Testis (tissue), 5 donors: ENCODE measurements around the gene CNTNAP3B. TPM values are rescaled to one million over a fixed set of nuclear protein-coding genes. Genes with fewer than 3 reads are reported as not detected.
A peak's percentile ranks its signal among the peaks of the same experiment; 100 is the strongest.
"Not testable (repeated sequence)": the region's sequence is repeated elsewhere in the genome, so short reads cannot be mapped to it uniquely, and the experiment has no call there.

Experiments used
- DNase-seq: peaks from one replicate; pipeline ENCODE4 v3.0.0-alpha.2; 2019
- H3K27ac ChIP-seq, 2 donors: fragments of 200-600 bp; sonication (generic); one replicate each; pipeline ENCODE4 v1.5.1; 2019
- H3K27me3 ChIP-seq: fragments of 200-600 bp; sonication (generic); one replicate; pipeline ENCODE4 v1.5.1; 2019
- H3K36me3 ChIP-seq: fragments of 200-600 bp; sonication (generic); one replicate; pipeline ENCODE4 v1.5.1; 2017; ENCODE audit warnings: low read depth; ENCODE audit errors: missing control alignments
- H3K4me1 ChIP-seq: fragments of 200-600 bp; sonication (generic); one replicate; pipeline ENCODE4 v1.5.1; 2019
- H3K4me3 ChIP-seq, 2 donors: fragments of 200-600 bp; sonication (generic); one replicate each; pipeline ENCODE4 v1.5.1; 2017 to 2019
- H3K9me3 ChIP-seq: fragments of 200-600 bp; sonication (generic); one replicate; pipeline ENCODE4 v1.5.1; 2017
- WGBS, 2 donors: methylation state at CpG; one replicate each; pipeline ENCODE4 v1.1.5; 2018; 5-methylcytosine and 5-hydroxymethylcytosine counted together
- intact Hi-C: fragments of 100-400 bp; cut with DNase I; formaldehyde crosslinking; loops from one replicate; pipeline ENCODE4 v1.15.1; 2023; ENCODE audit warnings: low total_unique reads
- long read RNA-seq, 2 donors: transcript quantifications; one replicate each; lab custom pipeline, GENCODE V29; 2026
- polyA plus RNA-seq: library from polyadenylated mRNA; stranded (reverse); fragments of 350-450 nt; fragmentation: Illumina TruSeq; extraction: RNeasy Lipid Tissue Mini Kit (QIAGEN cat#74804); gene quantifications from one replicate; pipeline ENCODE4 v1.2.3, GENCODE V29; 2014; ENCODE audit warnings: low read depth, low replicate concordance; ENCODE audit not compliant: insufficient read depth
- total RNA-seq, 2 donors: library from RNA; depleted of rRNA; stranded (reverse); fragments of >200 nt; gene quantifications; one replicate each; pipeline ENCODE4 v1.2.3, GENCODE V29; 2016

The CNTNAP3B gene
- total RNA-seq (10 to 100 TPM; 26.2 to 40.8 TPM), polyA plus RNA-seq (5.9 TPM)
- long read RNA-seq, donor 1: 0 reads
- long read RNA-seq, donor 2: 0 reads

- H3K36me3 ChIP-seq, H3K27ac ChIP-seq, H3K9me3 ChIP-seq, H3K4me1 ChIP-seq, H3K27me3 ChIP-seq, intact Hi-C loops: not testable (repeated sequence)
- peak within 1 kb of the TSS in 1 of 2 donors; percentile 38 for H3K4me3 ChIP-seq
- DNase-seq: peak; percentile 44
- 1 to 20% methylated on average over 1 to 29 of the region's 72 CpGs for WGBS, 2 donors
Measured at GRCh38 chr9:42129073-42129729, at the start of gene CNTNAP3B. TSS of gene CNTNAP3B (minus strand) at chr9:42129426. CDS start at chr9:42129094, 332 bp downstream.

GRCh38 chr9:42160299-42160698 is 31.1 kb upstream of the CNTNAP3B start:
- DNase-seq, H3K4me1 ChIP-seq, H3K27ac ChIP-seq, H3K27me3 ChIP-seq, H3K9me3 ChIP-seq, H3K4me3 ChIP-seq, intact Hi-C loops, H3K36me3 ChIP-seq: not testable (repeated sequence)
- WGBS, 2 donors: 29% methylated on average over 1 of the region's 1 CpG; no CpG with 5 or more reads in 1 of the 2 donors

GRCh38 chr9:42127056-42127841 is 2.0 kb downstream of the CNTNAP3B start:
- H3K4me1 ChIP-seq, H3K36me3 ChIP-seq, H3K27ac ChIP-seq, H3K9me3 ChIP-seq, intact Hi-C loops, H3K27me3 ChIP-seq: not testable (repeated sequence)
- peak overlapping the region in 1 of 2 donors; percentile 24 for H3K4me3 ChIP-seq
- WGBS, 2 donors: 26 to 38% methylated on average over 12 of the region's 12 CpGs
- peak; percentile 20 for DNase-seq

GRCh38 chr9:42121007-42121406 is 8.2 kb downstream of the CNTNAP3B start:
- 62 to 67% methylated on average over 7 of the region's 7 CpGs for WGBS, 2 donors
- H3K36me3 ChIP-seq: not testable (repeated sequence)
- peak; percentile 40 for DNase-seq

GRCh38 chr9:42095929-42096328 is 33.3 kb downstream of the CNTNAP3B start:
- H3K4me1 ChIP-seq, H3K27me3 ChIP-seq, H3K9me3 ChIP-seq, DNase-seq, intact Hi-C loops, H3K27ac ChIP-seq, H3K36me3 ChIP-seq, H3K4me3 ChIP-seq: not testable (repeated sequence)
- 89 to 92% methylated on average over 2 to 9 of the region's 9 CpGs for WGBS, 2 donors

More at GRCh38 chr9:42121007-42121406, 8.2 kb downstream of the CNTNAP3B start:
- H3K27me3 ChIP-seq, H3K9me3 ChIP-seq, intact Hi-C loops, H3K4me1 ChIP-seq, H3K27ac ChIP-seq, H3K4me3 ChIP-seq: not testable (repeated sequence)

- H3K4me1 ChIP-seq, intact Hi-C loops, H3K27ac ChIP-seq, H3K27me3 ChIP-seq, H3K4me3 ChIP-seq, H3K36me3 ChIP-seq, DNase-seq, H3K9me3 ChIP-seq: not testable (repeated sequence)
- WGBS, 2 donors: no CpG with 5 or more reads among the region's 1 CpG
Measured at GRCh38 chr9:42084559-42084952, 44.7 kb downstream of the CNTNAP3B start.

- H3K27me3 ChIP-seq, H3K9me3 ChIP-seq, DNase-seq, H3K4me1 ChIP-seq, H3K4me3 ChIP-seq, H3K27ac ChIP-seq, intact Hi-C loops, H3K36me3 ChIP-seq: not testable (repeated sequence)
- 66 to 100% methylated on average over 2 to 3 of the region's 4 CpGs for WGBS, 2 donors
Measured at GRCh38 chr9:42083877-42084558, 45.2 kb downstream of the CNTNAP3B start.

- H3K27ac ChIP-seq, H3K27me3 ChIP-seq, H3K36me3 ChIP-seq, DNase-seq, H3K4me1 ChIP-seq, intact Hi-C loops, H3K4me3 ChIP-seq, H3K9me3 ChIP-seq: not testable (repeated sequence)
- 86 to 88% methylated on average over 2 of the region's 2 CpGs for WGBS, 2 donors
Measured at GRCh38 chr9:42080376-42080775, 48.9 kb downstream of the CNTNAP3B start.

GRCh38 chr9:42074868-42075267 is 54.4 kb downstream of the CNTNAP3B start:
- not testable (repeated sequence) for H3K9me3 ChIP-seq

GRCh38 chr9:42071026-42071425 is 58.2 kb downstream of the CNTNAP3B start:
- H3K9me3 ChIP-seq, H3K4me1 ChIP-seq, H3K27ac ChIP-seq, H3K27me3 ChIP-seq, DNase-seq, intact Hi-C loops, H3K4me3 ChIP-seq, H3K36me3 ChIP-seq: not testable (repeated sequence)
- 30% methylated on average over 3 of the region's 4 CpGs; no CpG with 5 or more reads in 1 of the 2 donors for WGBS, 2 donors

More at GRCh38 chr9:42074868-42075267, 54.4 kb downstream of the CNTNAP3B start:
- WGBS, 2 donors: no CpG with 5 or more reads among the region's 5 CpGs
- H3K27me3 ChIP-seq, intact Hi-C loops, H3K36me3 ChIP-seq, DNase-seq, H3K4me3 ChIP-seq, H3K27ac ChIP-seq, H3K4me1 ChIP-seq: not testable (repeated sequence)

GRCh38 chr9:42070035-42070799 is 59.0 kb downstream of the CNTNAP3B start:
- peak; percentile 15 for DNase-seq
- peak overlapping the region in 1 of 2 donors; percentile 18 for H3K27ac ChIP-seq
- intact Hi-C loops, H3K4me1 ChIP-seq, H3K4me3 ChIP-seq, H3K36me3 ChIP-seq, H3K9me3 ChIP-seq, H3K27me3 ChIP-seq: not testable (repeated sequence)
- WGBS, 2 donors: 25 to 44% methylated on average over 3 of the region's 11 CpGs
